H9 (cell line): ENCODE data around the gene UTP18. TPM values are rescaled to one million over a fixed set of nuclear protein-coding genes. Genes with fewer than 3 reads are reported as not detected.

ENCODE experiments used
- DNase-seq: peaks from one replicate; pipeline ENCODE4 v3.0.0-alpha.2; 2017
- H2AFZ ChIP-seq: one replicate; pipeline ENCODE4 v1.6.1; 2013; ENCODE audit warnings: mild to moderate bottlenecking, low read length, control low read depth, moderate library complexity
- H2AK5ac ChIP-seq: 2 replicates; pipeline ENCODE4 v1.6.1; 2013; ENCODE audit warnings: low read length, control low read depth, mixed read lengths; ENCODE audit not compliant: insufficient read length
- H2BK120ac ChIP-seq: one replicate; pipeline ENCODE4 v1.6.1; 2013; ENCODE audit warnings: low read depth, mild to moderate bottlenecking, low read length, control low read depth, inconsistent platforms; ENCODE audit not compliant: poor library complexity, severe bottlenecking
- H2BK12ac ChIP-seq: 2 replicates; pipeline ENCODE4 v1.6.1; 2013; ENCODE audit warnings: low read length, control low read depth, mixed read lengths, low read depth; ENCODE audit not compliant: insufficient read length
- H2BK15ac ChIP-seq: 2 replicates; pipeline ENCODE4 v1.6.1; 2013; ENCODE audit warnings: low read depth, low read length, control low read depth
- H2BK20ac ChIP-seq: one replicate; pipeline ENCODE4 v1.6.1; 2013; ENCODE audit warnings: low read depth, mild to moderate bottlenecking, low read length, control low read depth, inconsistent platforms; ENCODE audit not compliant: poor library complexity, severe bottlenecking
- H2BK5ac ChIP-seq: 2 replicates; pipeline ENCODE4 v1.6.1; 2013; ENCODE audit warnings: low read length, control low read depth, mixed read lengths; ENCODE audit not compliant: insufficient read length
- H3K14ac ChIP-seq: 2 replicates; pipeline ENCODE4 v1.6.1; 2013; ENCODE audit warnings: low read length, control low read depth; ENCODE audit not compliant: insufficient read depth
- H3K18ac ChIP-seq: 2 replicates; pipeline ENCODE4 v1.6.1; 2013; ENCODE audit warnings: low read depth, mild to moderate bottlenecking, mixed read lengths, low read length, control low read depth; ENCODE audit not compliant: insufficient read length
- H3K23ac ChIP-seq: 2 replicates; pipeline ENCODE4 v1.6.1; 2013; ENCODE audit warnings: low read length, control low read depth, mixed read lengths, low read depth; ENCODE audit not compliant: insufficient read length
- H3K23me2 ChIP-seq: 2 replicates; pipeline ENCODE4 v1.6.1; 2013; ENCODE audit warnings: low read depth, mild to moderate bottlenecking, mixed read lengths, low read length, control low read depth; ENCODE audit not compliant: insufficient read length, poor library complexity, severe bottlenecking
- H3K27ac ChIP-seq: 2 replicates; pipeline ENCODE4 v1.5.1; 2013; ENCODE audit warnings: low read length, control low read depth, mixed read lengths, low read depth; ENCODE audit not compliant: insufficient read length
- H3K27me3 ChIP-seq: 2 replicates; pipeline ENCODE4 v1.6.1; 2013; ENCODE audit warnings: low read length, control low read depth, inconsistent platforms; ENCODE audit not compliant: insufficient read depth
- H3K4ac ChIP-seq: 2 replicates; pipeline ENCODE4 v1.6.1; 2013; ENCODE audit warnings: low read depth, mild to moderate bottlenecking, control low read depth, inconsistent platforms, low read length, moderate library complexity
- H3K4me1 ChIP-seq: 2 replicates; pipeline ENCODE4 v1.6.1; 2013; ENCODE audit warnings: low read length, control low read depth, inconsistent platforms; ENCODE audit not compliant: insufficient read depth
- H3K4me2 ChIP-seq: 2 replicates; pipeline ENCODE4 v1.6.1; 2013; ENCODE audit warnings: low read length, control low read depth, mixed read lengths; ENCODE audit not compliant: insufficient read length, insufficient read depth
- H3K56ac ChIP-seq: 2 replicates; pipeline ENCODE4 v1.6.1; 2013; ENCODE audit warnings: low read depth, mild to moderate bottlenecking, mixed read lengths, low read length, control low read depth; ENCODE audit not compliant: insufficient read length
- H3K79me1 ChIP-seq: 2 replicates; pipeline ENCODE4 v1.6.1; 2013; ENCODE audit warnings: low read depth, mild to moderate bottlenecking, moderate library complexity, low read length, control low read depth, inconsistent platforms; ENCODE audit not compliant: insufficient read depth, poor library complexity, severe bottlenecking
- H3K79me2 ChIP-seq: 2 replicates; pipeline ENCODE4 v1.6.1; 2013; ENCODE audit warnings: low read length, control low read depth, inconsistent platforms; ENCODE audit not compliant: insufficient read depth
- H3K9ac ChIP-seq: 2 replicates; pipeline ENCODE4 v1.6.1; 2013; ENCODE audit warnings: low read length, control low read depth, mixed read lengths; ENCODE audit not compliant: insufficient read length; ENCODE audit errors: extremely low read depth
- H3K9me3 ChIP-seq: one replicate; pipeline ENCODE4 v1.6.1; 2013; ENCODE audit warnings: low read depth, low read length, inconsistent platforms; ENCODE audit not compliant: control insufficient read depth
- H3T11ph ChIP-seq: one replicate; pipeline ENCODE4 v1.6.1; 2013; ENCODE audit warnings: mild to moderate bottlenecking, low read length, control low read depth, inconsistent platforms
- H4K20me1 ChIP-seq: one replicate; pipeline ENCODE4 v1.6.1; 2013; ENCODE audit not compliant: control insufficient read depth, insufficient read length, insufficient read depth
- H4K5ac ChIP-seq: 2 replicates; pipeline ENCODE4 v1.6.1; 2013; ENCODE audit warnings: low read depth, mild to moderate bottlenecking, mixed read lengths, low read length, control low read depth; ENCODE audit not compliant: insufficient read length
- H4K8ac ChIP-seq: replicated peaks from 2 replicates; pipeline ENCODE4 v1.6.1; 2013; ENCODE audit warnings: low read length, control low read depth, mixed read lengths, low read depth; ENCODE audit not compliant: insufficient read length
- H4K91ac ChIP-seq: 2 replicates; pipeline ENCODE4 v1.6.1; 2013; ENCODE audit warnings: low read depth, mild to moderate bottlenecking, moderate library complexity, mixed read lengths, low read length, control low read depth; ENCODE audit not compliant: insufficient read length
- H3K27ac Mint-ChIP-seq, 3 experiments: 2 replicates in 2 of 3; 3 replicates in 1 of 3; pipeline ENCODE4 v1.8.0; 2020 to 2021; ENCODE audit warnings: mixed read lengths in 3 of 3, mild to moderate bottlenecking in 1 of 3, moderate library complexity in 1 of 3
- H3K27me3 Mint-ChIP-seq: 2 replicates; pipeline ENCODE4 v1.8.0; 2021; ENCODE audit warnings: low read depth, mild to moderate bottlenecking, moderate library complexity, mixed read lengths
- H3K36me3 Mint-ChIP-seq, 3 experiments: 2 replicates in 2 of 3; 3 replicates in 1 of 3; pipeline ENCODE4 v1.8.0; 2020 to 2021; ENCODE audit warnings: low read depth in 3 of 3, mixed read lengths in 3 of 3; ENCODE audit not compliant: insufficient read depth in 1 of 3
- H3K4me1 Mint-ChIP-seq, 2 experiments: 2 replicates each; pipeline ENCODE4 v1.8.0; 2020; ENCODE audit warnings: mixed read lengths in 2 of 2
- H3K4me3 Mint-ChIP-seq, 2 experiments: 2 replicates in 1 of 2; 3 replicates in 1 of 2; pipeline ENCODE4 v1.8.0; 2020 to 2021; ENCODE audit warnings: mild to moderate bottlenecking in 2 of 2, mixed read lengths in 2 of 2, moderate library complexity in 1 of 2
- H3K9me3 Mint-ChIP-seq, 2 experiments: 2 replicates in 1 of 2; 3 replicates in 1 of 2; pipeline ENCODE4 v1.8.0; 2020; ENCODE audit warnings: mild to moderate bottlenecking in 2 of 2, mixed read lengths in 2 of 2, moderate library complexity in 1 of 2
- WGBS: extraction: QIAGEN DNeasy Blood & Tissue Kit; methylation state at CpG from one replicate; pipeline ENCODE4 v1.1.7; 2013; ENCODE audit warnings: missing lambda C conversion rate, low lambda C conversion rate, mixed read lengths; ENCODE audit not compliant: insufficient read length; ENCODE audit errors: extremely low coverage; 5-methylcytosine and 5-hydroxymethylcytosine counted together
- total RNA-seq: library from RNA; stranded (reverse); gene quantifications from 2 replicates; pipeline ENCODE4 v1.2.1, GENCODE V29; 2021
- TF ChIP-seq, protein P1 (sequence below): fragments of 200-600 bp; sonication (generic); conservative IDR thresholded peaks from 3 replicates; pipeline ENCODE4 v1.8.0; 2021; ENCODE audit warnings: antibody characterized with exemption, mild to moderate bottlenecking

UTP18 gene
- total RNA-seq, 1 experiment from 2014 or later: 79.5 TPM

DNA sequence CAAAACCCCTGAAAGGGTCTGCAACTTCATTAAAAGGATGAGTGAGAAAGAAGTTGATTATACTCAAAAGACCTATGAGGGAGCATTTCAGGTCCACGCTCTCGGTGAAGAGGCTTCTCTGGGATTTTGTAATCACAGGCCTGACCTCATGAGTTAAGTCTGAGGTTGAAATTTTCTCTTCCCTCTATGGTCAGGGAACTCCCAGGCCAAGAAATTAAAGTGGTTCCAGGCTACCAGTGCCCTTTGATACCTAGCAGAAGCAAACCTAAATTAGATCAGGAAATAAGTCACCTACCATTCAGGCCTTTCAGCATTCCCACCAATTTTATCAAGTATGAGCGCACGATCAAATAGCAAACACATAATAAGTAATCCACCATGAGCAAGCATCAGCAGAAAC, 28.3 kb upstream of the UTP18 start:
- Histone ChIP-seq H2BK120ac (no peak overlapping the region), H2AFZ (no peak overlapping the region), H2BK12ac (no peak overlapping the region), H4K20me1 (no peaks in the 10 kb centered on the region), H2BK5ac (no peak overlapping the region), H3K9ac (no peak overlapping the region), H2BK20ac (no peak overlapping the region), H3K23me2 (no peaks in the 10 kb centered on the region), H3K18ac (no peak overlapping the region), H3K56ac (no peak overlapping the region), H3K9me3 (no peaks in the 10 kb centered on the region), H3T11ph (no peak overlapping the region), H4K5ac (no peak overlapping the region), H4K8ac (no peak overlapping the region), H2AK5ac (no peak overlapping the region), H3K23ac (no peak overlapping the region), H3K27ac (no peak overlapping the region), H3K4me1 (no peaks in the 10 kb centered on the region), H3K79me2 (peaks cover 10% of the 10 kb centered on the region; the same call in 1 of the 2 replicates), H3K14ac (no peak overlapping the region), H3K27me3 (no peaks in the 10 kb centered on the region; the same call in 1 of the 2 replicates), H3K79me1 (peaks cover 11% of the 10 kb centered on the region), H4K91ac (no peak overlapping the region), H3K4ac (no peak overlapping the region), H3K4me2 (no peak overlapping the region), H2BK15ac (no peak overlapping the region)
- H3K4me3 Mint-ChIP-seq: no peak overlapping the region
- H3K36me3 Mint-ChIP-seq: peaks cover 0 to 8% (median 4%) of the 10 kb centered on the region in 3 experiments; a peak in 3 of 7 replicates
- H3K9me3 Mint-ChIP-seq: no peaks in the 10 kb centered on the region
- WGBS: no CpG with 5 or more reads among the region's 4 CpGs
- no peak for DNase-seq
- no peak overlapping the region; a peak in 1 of 7 replicates for H3K27ac Mint-ChIP-seq
- TF ChIP-seq, protein P1, sequence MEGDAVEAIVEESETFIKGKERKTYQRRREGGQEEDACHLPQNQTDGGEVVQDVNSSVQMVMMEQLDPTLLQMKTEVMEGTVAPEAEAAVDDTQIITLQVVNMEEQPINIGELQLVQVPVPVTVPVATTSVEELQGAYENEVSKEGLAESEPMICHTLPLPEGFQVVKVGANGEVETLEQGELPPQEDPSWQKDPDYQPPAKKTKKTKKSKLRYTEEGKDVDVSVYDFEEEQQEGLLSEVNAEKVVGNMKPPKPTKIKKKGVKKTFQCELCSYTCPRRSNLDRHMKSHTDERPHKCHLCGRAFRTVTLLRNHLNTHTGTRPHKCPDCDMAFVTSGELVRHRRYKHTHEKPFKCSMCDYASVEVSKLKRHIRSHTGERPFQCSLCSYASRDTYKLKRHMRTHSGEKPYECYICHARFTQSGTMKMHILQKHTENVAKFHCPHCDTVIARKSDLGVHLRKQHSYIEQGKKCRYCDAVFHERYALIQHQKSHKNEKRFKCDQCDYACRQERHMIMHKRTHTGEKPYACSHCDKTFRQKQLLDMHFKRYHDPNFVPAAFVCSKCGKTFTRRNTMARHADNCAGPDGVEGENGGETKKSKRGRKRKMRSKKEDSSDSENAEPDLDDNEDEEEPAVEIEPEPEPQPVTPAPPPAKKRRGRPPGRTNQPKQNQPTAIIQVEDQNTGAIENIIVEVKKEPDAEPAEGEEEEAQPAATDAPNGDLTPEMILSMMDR: no peak
- H3K27me3 Mint-ChIP-seq: no peaks in the 10 kb centered on the region
- peaks cover 3 to 8% of the 10 kb centered on the region in 2 experiments; a peak in 1 of 4 replicates for H3K4me1 Mint-ChIP-seq
